Superior temporal gyrus (tissue), 1 donor: ENCODE results near the gene FUOM.
"Not testable (repeated sequence)": the region's sequence is repeated elsewhere in the genome, so short reads cannot be mapped to it uniquely, and the experiment has no call there.

ENCODE experiments used
- DNase-seq: peaks from one replicate; pipeline ENCODE4 v3.0.0-alpha.2; 2016; ENCODE audit errors: extremely low spot score

FUOM gene

DNA sequence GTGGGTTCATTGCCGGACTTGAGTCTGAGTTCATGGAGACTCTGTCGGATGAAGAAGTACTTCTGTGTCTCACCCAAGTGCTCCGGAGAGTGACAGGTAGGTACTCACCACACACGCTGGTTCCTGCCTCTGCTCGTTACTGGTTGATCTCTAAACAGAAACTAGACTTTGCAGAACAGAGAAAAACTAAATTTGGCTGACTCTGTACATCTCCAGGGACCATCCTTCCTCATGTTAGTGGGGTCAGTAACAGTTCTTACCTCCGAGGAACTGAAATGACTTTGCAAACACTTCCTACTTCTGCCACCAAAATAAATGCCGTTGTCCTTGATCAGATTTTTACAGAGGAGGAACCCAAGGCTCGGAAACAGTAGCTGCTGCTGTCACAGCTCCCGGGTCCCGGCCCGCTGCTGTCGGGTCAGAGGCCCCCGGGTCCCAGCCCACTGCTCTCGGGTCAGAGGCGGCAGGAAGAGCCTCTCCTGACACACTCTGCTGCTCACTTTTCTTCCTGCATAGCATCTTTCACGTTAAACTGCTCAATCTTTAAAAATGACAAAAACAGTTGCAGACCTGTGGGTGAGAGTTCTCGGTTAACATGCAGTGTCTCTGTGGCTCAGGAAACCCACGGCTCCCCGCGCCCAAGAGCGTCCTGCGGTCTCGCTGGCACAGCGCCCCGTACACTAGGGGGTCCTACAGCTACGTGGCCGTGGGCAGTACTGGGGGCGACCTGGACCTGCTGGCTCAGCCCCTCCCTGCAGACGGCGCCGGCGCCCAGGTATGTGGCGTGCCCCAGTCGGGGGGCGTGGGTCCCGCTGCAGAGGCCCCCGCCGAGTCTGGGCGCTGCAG, 31.4 kb upstream of the FUOM start:
- no peak for DNase-seq

DNA sequence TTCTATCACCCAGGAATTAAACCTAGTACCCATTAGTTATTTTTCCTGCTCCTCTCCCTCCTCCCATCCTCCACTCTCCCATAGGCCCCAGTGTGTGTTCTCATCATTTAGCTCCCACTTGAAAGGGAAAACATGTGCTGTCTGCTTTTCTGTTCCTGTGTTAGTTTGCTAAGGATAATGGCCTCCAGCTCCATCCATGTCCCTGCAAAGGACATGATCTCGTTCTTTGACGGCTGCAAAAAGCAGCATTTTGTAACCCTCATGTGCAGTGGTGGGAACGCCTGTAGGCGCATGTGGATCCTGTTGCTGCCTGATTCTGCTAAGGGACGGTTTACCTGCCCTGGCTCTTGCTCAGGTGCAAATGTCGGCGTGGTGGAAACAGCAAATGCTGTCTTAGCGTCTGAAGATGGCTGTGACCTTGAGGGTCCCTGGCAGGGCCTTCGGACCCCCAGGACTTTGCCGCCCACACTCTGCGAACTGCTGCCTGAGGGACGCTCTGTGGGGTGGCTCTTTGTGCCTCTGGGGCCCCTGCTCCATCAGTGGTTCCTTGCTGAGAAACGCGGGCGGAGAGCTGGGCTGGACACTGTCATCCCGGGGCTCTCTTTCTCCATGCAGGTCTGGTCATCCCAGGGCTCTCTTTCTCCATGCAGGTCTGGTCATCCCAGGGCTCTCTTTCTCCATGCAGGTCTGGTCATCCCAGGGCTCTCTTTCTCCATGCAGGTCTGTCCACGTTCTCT, 30.6 kb upstream of the FUOM start:
- no peak for DNase-seq

DNA sequence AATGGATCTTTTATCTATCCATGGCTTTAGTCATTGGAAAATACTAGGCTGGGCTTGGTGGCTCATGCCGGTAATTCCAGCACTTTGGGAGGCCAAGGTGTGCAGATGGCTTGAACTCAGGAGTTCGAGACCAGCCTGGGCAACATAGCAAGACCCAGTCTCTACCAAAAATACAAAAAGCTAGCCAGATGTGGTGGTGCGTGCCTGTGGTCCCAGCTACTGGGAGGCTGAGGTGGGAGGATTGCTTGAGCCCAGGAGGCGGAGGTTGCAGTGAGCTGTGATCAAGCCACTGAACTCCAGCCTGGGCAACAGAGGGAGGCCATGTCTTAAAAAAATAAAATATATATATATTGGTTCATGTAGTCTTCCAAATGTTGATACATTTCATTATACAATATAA, 29.1 kb upstream of the FUOM start:
- not testable (repeated sequence) for DNase-seq

DNA sequence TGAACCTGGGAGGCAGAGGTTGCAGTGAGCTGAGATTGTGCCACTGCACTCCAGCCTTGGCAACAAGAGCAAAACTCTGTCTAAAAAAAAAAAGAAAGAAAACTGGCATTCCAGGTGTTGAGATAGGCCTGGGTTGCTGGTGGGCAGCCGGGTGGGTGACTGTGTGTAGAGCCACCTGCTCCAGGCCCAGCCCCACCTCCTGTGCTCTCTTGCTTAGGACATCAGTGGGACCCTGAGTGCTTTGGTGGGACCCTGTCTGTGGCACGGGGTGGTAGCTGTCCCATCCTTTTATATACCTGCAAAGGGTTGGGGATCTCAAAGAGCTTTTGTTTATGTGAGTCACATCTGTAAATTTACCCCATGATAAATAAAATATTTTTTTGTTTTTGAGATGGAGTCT, 27.4 kb upstream of the FUOM start:
- no peak for DNase-seq

DNA sequence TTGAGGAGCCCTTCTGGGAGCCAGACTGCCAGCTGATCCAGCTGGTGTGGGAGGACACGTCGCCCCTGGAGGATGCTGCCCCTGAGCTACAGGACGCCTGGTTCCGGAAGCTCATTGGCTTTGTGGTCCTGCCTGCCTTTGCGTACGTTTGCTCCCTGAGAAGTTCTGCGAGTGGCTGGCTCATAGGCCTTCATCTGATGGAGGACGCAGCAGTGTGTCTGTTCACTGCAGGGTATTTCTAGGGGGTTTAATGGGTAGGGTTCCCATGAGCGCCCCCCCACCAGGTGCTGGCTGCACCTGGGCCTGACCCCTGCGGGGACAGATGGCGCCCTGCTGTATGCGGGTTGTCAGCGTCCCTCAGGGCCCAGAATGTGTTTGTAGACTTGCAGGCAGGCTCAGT, 26.3 kb upstream of the FUOM start:
- DNase-seq: no peak

DNA sequence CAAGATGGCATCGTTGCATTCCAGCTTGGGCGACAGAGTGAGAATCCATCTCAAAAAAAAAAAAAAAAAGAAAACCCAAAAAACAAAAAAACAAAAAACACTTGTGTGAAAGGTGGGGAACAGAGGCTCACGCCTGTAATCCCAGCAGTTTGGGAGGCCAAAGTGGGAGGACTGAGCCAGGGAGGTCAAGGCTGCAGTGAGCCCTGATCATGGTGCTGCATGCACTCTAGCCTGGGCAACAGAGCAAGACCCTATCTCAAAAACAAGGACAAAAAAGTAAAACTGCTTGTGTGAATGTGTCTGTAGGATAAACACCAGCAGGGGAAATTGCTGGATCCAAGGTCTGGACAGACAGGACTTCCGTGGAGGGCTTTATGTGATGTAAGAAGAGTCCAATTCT, 25.7 kb upstream of the FUOM start:
- DNase-seq: no peak

DNA sequence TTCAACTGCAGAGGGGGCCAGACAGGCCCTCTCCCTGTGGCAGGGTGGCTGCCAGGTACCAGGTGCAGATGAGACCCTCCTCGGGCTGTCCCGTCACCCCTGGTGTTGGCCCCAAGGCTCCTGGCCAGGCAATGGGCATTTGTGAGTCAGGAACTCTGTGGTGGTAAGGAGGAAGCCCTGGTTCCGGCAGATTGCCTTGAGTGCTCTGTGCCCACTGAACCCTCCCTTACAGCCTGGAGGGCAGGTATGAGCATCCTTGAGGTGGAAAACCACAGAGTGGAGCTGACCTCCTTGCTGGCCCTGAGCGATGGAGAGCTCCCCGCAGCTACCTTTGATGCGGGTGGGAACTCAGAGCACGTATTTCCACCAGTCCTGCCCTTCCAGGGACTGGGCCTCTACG, 23.2 kb upstream of the FUOM start:
- DNase-seq: no peak

DNA sequence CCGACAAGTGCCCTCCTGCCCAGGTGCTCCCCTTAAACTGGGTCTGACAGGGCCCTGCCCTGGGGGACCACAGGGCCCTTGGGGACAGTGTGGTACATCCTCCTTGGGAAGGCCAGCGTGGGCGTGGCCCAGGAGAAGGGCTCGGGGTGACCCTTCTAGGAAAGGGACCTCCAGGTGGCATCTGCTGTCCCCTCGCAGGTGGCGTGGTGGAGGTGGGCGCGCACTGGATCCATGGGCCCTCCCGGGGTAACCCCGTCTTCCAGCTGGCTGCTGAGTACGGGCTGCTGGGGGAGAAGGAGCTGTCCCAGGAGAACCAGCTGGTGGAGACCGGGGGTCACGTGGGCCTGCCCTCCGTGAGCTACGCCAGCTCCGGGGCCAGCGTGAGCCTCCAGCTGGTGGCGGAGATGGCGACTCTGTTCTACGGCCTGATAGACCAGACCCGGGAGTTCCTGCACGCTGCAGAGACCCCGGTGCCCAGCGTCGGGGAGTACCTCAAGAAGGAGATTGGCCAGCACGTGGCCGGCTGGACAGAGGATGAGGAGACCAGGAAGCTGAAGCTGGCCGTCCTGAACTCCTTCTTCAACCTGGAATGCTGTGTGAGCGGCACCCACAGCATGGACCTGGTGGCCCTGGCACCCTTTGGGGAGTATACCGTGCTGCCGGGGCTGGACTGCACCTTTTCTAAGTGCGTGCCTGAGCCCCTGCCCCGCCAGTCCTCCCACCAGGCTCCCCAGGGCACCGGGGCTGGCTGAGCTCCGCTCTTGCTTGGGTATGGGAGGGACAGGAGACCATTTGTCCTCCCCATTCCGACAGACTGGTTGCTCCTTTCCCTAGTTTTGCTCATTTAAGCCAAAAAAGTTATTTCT, 22.2 kb upstream of the FUOM start:
- peak; percentile 36 for DNase-seq

DNA sequence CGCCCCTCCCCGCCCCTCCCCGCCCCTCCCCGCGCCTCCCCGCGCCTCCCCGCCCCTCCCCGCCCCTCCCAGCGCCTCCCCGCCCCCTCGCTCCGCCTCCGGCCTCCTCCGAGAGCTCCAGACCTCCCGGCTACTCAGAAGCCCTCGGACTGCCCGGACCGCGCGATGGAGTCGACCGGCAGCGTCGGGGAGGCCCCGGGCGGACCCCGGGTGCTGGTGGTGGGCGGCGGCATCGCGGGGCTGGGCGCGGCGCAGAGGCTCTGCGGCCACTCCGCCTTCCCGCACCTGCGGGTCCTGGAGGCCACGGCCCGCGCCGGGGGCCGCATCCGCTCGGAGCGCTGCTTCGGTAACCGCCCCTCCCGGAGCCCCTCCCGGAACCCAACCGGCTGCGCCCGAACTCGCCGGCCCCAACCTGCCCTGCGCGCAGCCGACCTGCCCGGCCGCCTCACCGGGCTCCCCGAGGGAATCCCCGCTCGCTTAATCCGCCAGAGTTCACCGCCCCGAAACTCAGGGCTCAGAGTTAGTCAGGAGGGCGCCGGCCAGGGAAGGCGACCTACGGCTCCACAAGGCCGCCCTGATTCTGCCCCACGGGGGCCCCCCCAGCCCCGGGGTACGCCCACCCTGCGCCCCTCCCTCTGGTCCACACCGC, 21.5 kb upstream of the FUOM start, which contains the start of gene PAOX:
Gene PAOX, plus strand, starts transcription at position 111 of the 649 bp plus-strand sequence. Its CDS starts 55 bp downstream, at position 166.
- peak; percentile 47 for DNase-seq

DNA sequence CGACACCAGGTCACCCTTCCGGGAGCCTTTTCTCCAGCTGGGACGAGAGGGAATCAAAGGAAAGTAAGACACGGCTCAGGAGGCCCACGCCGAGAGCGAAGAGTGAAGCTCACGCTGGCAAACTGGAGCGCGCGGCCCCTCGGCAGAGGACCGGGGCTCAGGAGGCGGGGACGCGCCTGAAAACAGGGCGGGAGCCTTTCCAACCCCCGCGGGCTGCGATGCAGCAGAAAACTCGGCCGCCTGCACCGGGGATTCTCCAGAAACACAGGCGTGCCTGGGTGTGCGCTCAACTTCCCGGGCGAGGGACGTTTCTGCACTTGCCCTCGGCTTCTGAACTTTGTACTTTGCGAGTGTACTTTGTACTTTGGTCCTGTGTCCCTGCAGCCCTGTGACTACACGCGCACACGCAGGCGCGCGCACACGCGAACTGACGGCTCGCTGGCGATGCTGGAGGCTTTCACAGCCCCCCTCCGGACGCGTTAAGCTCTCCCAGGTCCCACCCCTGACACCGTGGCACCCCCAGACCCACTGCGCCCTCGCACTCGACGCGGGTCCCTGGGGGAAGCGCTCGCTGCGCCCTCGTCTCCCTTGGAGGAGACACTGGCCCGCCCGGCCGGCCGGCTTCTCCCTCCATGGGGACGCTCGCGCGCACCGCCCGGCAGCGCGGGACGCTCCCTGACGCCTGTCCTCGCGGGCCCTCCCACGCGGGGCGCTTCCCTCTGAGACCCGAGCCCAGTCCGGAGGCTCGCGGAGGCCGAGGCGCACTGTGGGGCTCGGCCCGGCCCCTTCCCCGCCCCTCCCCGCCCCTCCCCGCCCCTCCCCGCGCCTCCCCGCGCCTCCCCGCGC, 20.7 kb upstream of the FUOM start:
- peak; percentile 77 for DNase-seq

DNA sequence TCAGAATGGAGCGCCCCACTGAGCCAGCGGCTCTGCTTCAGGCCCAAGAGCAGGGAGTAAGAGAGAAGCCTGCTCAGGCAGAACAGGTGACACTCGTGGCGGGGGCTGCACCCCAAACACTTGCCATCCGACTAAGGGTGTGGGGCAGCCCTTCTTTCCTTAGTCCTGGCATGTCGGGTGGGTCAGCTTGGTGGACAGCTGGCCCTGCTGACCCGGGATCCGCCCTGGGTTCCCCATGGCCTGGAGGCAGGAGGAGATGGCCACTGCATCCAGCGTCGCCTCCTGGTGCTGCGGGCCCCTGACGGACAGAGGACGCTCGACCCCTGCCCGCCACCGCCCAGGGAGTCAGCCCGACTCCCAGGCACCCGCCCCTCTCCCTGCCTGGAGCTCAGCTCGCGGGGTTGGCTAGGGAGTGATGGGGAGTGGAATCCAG, 20.0 kb upstream of the FUOM start:
- DNase-seq: no peak

DNA sequence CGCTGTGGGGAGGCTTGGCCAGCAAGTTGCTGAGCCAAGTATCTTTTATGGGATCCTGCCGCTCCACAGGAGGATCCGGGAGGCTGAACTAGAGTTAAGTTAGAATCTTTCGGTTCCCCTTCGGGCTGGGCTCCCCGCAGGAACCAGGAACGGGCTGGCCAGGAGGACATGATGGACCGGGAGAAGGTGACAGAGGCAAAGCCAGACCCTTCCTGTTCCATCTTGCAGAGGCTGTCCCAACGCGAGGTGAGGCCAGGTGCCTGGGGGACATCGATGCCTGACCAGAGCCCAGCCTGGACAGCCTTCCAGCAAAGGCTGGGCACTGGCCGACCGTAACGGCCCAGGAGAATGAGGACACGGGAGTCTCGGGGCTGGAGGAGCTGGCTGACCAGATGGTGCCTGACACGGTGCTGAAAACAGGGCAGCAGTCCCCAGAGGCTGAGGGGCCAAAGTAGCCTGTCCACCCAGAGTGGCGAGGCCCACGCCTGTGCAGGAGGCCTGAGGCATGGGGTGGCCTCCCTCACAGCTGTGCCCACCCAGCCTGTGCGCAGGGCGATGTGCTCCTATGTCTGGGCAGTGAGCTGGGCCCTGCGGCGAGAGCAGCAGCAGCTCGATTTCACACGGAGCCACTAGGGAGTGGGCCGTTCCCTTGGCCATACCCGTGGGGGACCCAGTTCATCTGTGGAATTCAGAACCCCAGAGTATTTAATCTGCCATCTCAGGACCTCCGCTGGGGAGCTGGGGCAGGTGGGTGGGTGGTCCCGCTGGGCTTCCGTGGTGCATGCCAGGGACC, 19.4 kb upstream of the FUOM start:
- no peak for DNase-seq

DNA sequence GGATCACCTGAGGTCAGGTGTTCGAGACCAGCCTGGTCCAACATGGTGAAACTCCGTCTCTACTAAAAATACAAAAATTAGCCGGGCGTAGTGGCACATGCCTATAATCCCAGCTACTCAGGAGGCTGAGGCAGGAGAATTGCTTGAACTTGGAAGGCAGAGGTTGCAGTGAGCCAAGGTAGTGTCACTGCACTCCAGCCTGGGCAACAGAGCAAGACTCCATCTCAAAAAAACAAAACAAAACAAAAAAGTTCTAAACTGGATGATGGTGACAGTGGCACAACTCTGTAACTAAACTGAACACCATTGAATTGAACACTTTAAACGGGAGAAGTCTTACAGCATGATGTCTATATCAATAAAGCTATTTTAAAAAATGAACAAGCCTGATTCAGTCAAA, 18.4 kb upstream of the FUOM start:
- not testable (repeated sequence) for DNase-seq

DNA sequence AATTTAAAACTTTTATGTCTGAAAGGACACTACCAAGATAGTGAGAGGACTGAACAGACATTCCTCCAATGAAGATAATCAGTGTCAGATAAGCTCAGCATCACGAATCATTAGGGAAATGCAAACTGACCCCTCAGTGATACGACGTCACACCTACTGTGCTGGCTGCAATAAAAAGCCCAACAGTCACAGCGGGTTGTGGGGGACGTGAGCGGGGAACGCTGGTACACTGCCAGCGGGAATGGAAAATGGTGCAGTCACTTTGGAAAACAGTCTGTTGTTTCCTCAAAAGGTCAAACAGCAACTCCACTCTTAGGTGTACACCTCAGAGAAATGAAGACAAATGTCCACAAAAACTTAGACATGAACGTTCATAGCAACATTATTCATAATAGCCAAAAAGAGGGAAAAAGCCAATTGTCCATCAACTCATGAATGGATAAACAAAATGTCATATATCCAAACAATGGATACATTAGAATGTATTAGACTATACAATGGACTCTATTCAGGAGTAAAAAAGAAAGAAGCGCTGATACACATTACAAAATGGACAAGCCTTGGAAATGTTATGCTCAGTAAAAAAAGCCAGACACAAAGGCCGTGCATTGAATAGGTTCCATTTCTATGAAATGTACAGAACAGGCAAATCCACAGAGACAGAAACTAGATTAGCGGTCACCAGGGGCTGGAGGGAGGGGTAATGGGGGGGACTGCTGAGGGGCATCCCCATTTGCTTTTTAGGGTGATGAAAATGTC, 17.7 kb upstream of the FUOM start:
- peak; percentile 67 for DNase-seq

DNA sequence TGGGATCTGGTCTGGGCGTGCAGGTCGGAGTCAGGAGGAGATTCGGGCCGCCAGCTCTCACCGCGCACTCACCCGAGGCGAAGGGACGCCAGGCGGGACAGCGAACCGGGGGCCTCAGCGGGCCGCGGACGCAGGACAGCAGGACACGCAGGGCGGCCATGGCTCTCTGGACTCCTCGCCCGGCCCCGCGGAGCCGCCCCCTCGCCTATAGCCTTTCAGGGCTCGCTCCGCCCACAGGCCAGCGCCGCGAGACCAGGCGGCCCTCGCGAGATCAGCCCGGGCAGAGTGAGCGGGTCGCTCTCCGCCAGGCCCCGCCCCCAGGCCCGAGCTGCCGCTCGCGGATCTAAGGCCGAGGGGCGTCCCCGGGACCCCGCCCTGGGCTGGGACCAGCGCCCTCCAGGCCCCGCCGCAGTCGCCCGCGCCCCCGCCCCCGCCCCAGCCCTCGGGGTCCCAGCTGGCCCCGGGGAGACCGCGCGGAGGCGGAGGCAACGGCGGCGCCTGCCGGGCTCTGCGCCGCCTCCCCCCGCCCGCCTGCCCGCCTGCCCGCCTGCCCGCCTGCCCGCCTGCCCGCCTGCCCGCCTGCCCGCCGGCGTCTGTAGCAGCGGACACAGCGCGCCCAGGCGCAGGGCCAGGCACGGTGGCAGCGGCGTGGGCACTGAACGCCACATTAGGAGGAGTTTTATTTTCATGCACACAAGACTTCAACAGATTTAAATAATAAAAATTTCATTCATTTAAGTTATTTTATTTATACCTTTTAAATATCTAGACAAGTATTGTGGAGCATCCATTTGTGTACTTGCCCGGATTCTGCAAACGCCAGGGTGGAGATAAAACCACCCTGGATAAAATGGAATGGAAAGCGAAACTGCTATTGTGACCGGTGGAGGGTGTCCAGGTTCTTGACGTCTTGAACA, 15.6 kb upstream of the FUOM start, which contains the start of gene ECHS1:
Gene ECHS1, minus strand, starts transcription at position 181 of the 917 bp plus-strand sequence. Its CDS starts 21 bp downstream, at position 160.
- DNase-seq: peak; percentile 91

DNA sequence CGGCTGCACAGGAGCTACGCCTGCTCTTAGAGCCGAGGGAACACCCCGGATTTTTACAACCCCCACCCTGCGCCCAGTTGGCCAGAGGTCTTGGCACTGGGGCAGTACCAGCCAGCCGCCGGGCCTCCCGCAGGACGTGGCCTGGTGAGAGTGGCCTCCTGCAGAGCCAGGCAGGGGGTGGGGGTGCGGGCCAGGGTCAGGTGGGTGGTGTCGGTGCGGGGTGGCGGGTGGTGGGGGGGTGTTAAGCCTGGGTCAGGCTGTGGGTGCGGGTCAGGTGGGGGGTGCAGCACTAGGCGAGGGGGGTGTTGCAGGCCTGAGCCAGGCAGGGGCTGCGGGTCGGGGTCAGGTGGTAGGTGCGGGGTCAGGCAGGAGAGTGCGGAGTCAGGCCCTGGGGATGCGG, 14.7 kb upstream of the FUOM start:
- DNase-seq: no peak

DNA sequence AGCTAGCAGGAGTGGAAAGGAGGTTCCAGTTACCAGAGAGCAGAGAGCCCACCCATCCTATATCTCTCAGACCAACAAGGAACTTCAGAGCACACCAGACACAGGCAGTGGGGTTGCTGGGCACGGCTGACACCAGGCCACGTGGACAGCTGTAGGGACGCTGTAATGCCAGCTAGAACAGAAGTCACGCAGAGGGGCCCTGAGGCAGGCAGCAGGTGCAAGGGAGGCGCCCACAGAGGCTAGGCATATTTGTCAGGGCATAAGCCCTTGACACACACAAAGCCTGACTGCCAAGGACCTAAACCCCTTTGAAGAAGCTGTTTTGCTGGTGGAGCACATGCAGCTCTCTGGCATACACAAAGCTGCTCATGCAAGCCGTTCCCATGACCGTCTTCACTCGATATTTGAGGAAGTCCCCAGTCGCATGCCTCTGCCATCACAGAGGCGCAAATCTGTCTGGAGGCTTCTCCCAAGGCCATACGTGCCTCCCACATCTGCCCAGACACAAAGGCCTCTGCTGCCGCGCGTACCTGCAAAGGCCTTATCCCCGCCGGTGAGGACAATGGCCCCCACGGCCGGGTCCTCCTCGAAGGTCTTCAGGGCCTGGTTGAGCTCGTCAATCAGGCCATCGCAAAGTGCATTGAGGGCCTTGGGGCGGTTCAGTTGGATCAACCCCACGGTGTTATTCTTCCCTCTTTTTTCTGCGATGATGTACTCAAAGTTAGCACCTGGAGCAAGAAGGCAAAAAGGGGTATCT, 12.4 kb upstream of the FUOM start:
- no peak for DNase-seq
